Brain microvascular endothelial cell (primary cell): ENCODE measurements around the gene CXXC4.

ENCODE experiments used
- DNase-seq: peaks from one replicate; pipeline ENCODE4 v3.0.0-alpha.2; 2020
- H3K27ac ChIP-seq: fragments of 250-450 bp; sonication (Bioruptor Pico); 2 replicates; pipeline ENCODE4 v1.5.1; 2020; ENCODE audit warnings: mild to moderate bottlenecking, moderate library complexity
- H3K27me3 ChIP-seq: fragments of 250-450 bp; sonication (Bioruptor Pico); replicated peaks from 2 replicates; pipeline ENCODE4 v1.5.1; 2020; ENCODE audit warnings: mild to moderate bottlenecking
- H3K36me3 ChIP-seq: fragments of 250-450 bp; sonication (Bioruptor Pico); replicated peaks from 2 replicates; pipeline ENCODE4 v1.5.1; 2020; ENCODE audit warnings: mild to moderate bottlenecking
- H3K4me3 ChIP-seq: 2 replicates; pipeline ENCODE4 v1.5.1; 2011; ENCODE audit warnings: low read depth, mild to moderate bottlenecking, control low read depth, low read length, moderate library complexity
- CTCF ChIP-seq: IDR thresholded peaks from 2 replicates; pipeline ENCODE4 v1.5.1; 2011; ENCODE audit warnings: low read depth, mild to moderate bottlenecking, moderate library complexity, low read length, control low read depth, inconsistent platforms; ENCODE audit errors: missing control alignments
- in situ Hi-C: cut with HindIII; loops from 2 replicates; pipeline ENCODE4 v1.10.0; 2017; ENCODE audit warnings: low sequenced_read_pairs, low pct_ligation_motif_present

CXXC4 gene

GRCh38 chr4:104494822-104495559, at the start of gene CXXC4:
Gene CXXC4 (minus strand): TSS chr4:104494894. CDS start chr4:104491802, 3,092 bp downstream.
- peak; percentile 5 for DNase-seq
- Histone ChIP-seq H3K36me3 (no peaks in the 10 kb centered on the region), H3K27me3 (no peaks in the 10 kb centered on the region), H3K4me3 (peak within 1 kb of the TSS; percentile 67), H3K27ac (no peak within 1 kb of the TSS)
- in situ Hi-C loops: no loop called here
- no peak for TF ChIP-seq CTCF

GRCh38 chr4:104533156-104533555, 38.5 kb upstream of the CXXC4 start:
- no peak for TF ChIP-seq CTCF
- Histone ChIP-seq H3K27me3 (no peaks in the 10 kb centered on the region), H3K27ac (no peak overlapping the region), H3K36me3 (no peaks in the 10 kb centered on the region), H3K4me3 (no peak overlapping the region)
- in situ Hi-C loops: no loop called here
- DNase-seq: no peak

GRCh38 chr4:104532677-104533076, 38.0 kb upstream of the CXXC4 start:
- DNase-seq: no peak
- Histone ChIP-seq H3K4me3 (no peak overlapping the region), H3K27ac (no peak overlapping the region), H3K27me3 (no peaks in the 10 kb centered on the region), H3K36me3 (no peaks in the 10 kb centered on the region)
- no peak for TF ChIP-seq CTCF
- in situ Hi-C loops: no loop called here

GRCh38 chr4:104531390-104531789, 36.7 kb upstream of the CXXC4 start:
- H3K4me3 ChIP-seq: no peak overlapping the region
- no peaks in the 10 kb centered on the region for H3K36me3 ChIP-seq
- in situ Hi-C loops: no loop called here
- TF ChIP-seq CTCF: peak; percentile 32
- H3K27me3 ChIP-seq: no peaks in the 10 kb centered on the region
- no peak for DNase-seq
- H3K27ac ChIP-seq: no peak overlapping the region

- Histone ChIP-seq H3K27ac (no peak overlapping the region), H3K27me3 (no peaks in the 10 kb centered on the region), H3K36me3 (no peaks in the 10 kb centered on the region), H3K4me3 (no peak overlapping the region)
- in situ Hi-C loops: no loop called here
- no peak for DNase-seq
- no peak for TF ChIP-seq CTCF
These were observed 35.7 kb upstream of the CXXC4 start for GRCh38 chr4:104530426-104530825.

GRCh38 chr4:104524591-104524990, 29.9 kb upstream of the CXXC4 start:
- no peak for TF ChIP-seq CTCF
- Histone ChIP-seq H3K4me3 (no peak overlapping the region), H3K36me3 (no peaks in the 10 kb centered on the region), H3K27me3 (no peaks in the 10 kb centered on the region), H3K27ac (no peak overlapping the region)
- in situ Hi-C loops: no loop called here
- DNase-seq: peak; percentile 4
